Astrocyte (in vitro differentiated cells and primary cell): ENCODE measurements around the gene ARHGEF17. TPM values are rescaled to one million over a fixed set of nuclear protein-coding genes. Genes with fewer than 3 reads are reported as not detected.

ENCODE experiments used
- DNase-seq: peaks from one replicate; pipeline ENCODE4 v3.0.0-alpha.2; 2010; ENCODE audit warnings: low read depth
- FAIRE-seq: peaks from 2 replicates; lab custom pipeline; 2011; peaks lifted over from hg19 to GRCh38; lab: Jason Lieb, UNC
- H2AFZ ChIP-seq: 2 replicates; pipeline ENCODE4 v1.6.0; 2012; ENCODE audit warnings: low read depth, low read length, inconsistent platforms
- H3K27ac ChIP-seq: 2 replicates; pipeline ENCODE4 v1.5.1; 2011; ENCODE audit warnings: low read depth, low read length, inconsistent platforms
- H3K27me3 ChIP-seq: 2 replicates; pipeline ENCODE4 v1.6.0; 2011; ENCODE audit warnings: low read length, inconsistent platforms; ENCODE audit not compliant: insufficient read depth
- H3K36me3 ChIP-seq: 2 replicates; pipeline ENCODE4 v1.5.1; 2011; ENCODE audit warnings: low read length, inconsistent platforms; ENCODE audit not compliant: insufficient read depth
- H3K4me1 ChIP-seq: 2 replicates; pipeline ENCODE4 v1.5.1; 2011; ENCODE audit warnings: low read length, inconsistent platforms; ENCODE audit not compliant: insufficient read depth
- H3K4me2 ChIP-seq: 2 replicates; pipeline ENCODE4 v1.6.0; 2012; ENCODE audit warnings: low read length, inconsistent platforms
- H3K4me3 ChIP-seq: 2 replicates; pipeline ENCODE4 v1.5.1; 2011; ENCODE audit warnings: low read depth, mild to moderate bottlenecking, low read length, inconsistent platforms; ENCODE audit not compliant: insufficient read depth
- H3K79me2 ChIP-seq: 2 replicates; pipeline ENCODE4 v1.6.0; 2012; ENCODE audit warnings: mild to moderate bottlenecking, low read length, inconsistent platforms; ENCODE audit not compliant: insufficient read depth
- H3K9ac ChIP-seq: 2 replicates; pipeline ENCODE4 v1.6.0; 2012; ENCODE audit warnings: mild to moderate bottlenecking, low read length, inconsistent platforms
- H3K9me3 ChIP-seq: 2 replicates; pipeline ENCODE4 v1.5.1; 2012; ENCODE audit warnings: low read depth, mild to moderate bottlenecking, low read length, inconsistent platforms; ENCODE audit not compliant: insufficient read depth
- H4K20me1 ChIP-seq: 2 replicates; pipeline ENCODE4 v1.6.0; 2012; ENCODE audit warnings: low read length, inconsistent platforms; ENCODE audit not compliant: insufficient read depth
- H3K27ac Mint-ChIP-seq: one replicate; pipeline ENCODE4 v1.8.0; 2021; ENCODE audit warnings: mild to moderate bottlenecking, mixed read lengths; ENCODE audit not compliant: unreplicated experiment
- H3K27me3 Mint-ChIP-seq: one replicate; pipeline ENCODE4 v1.8.0; 2021; ENCODE audit warnings: low read depth, mixed read lengths; ENCODE audit not compliant: unreplicated experiment
- H3K36me3 Mint-ChIP-seq: one replicate; pipeline ENCODE4 v1.8.0; 2021; ENCODE audit warnings: low read depth, mixed read lengths; ENCODE audit not compliant: unreplicated experiment
- H3K4me1 Mint-ChIP-seq: one replicate; pipeline ENCODE4 v1.8.0; 2021; ENCODE audit warnings: low read depth, mixed read lengths; ENCODE audit not compliant: unreplicated experiment
- H3K4me3 Mint-ChIP-seq: one replicate; pipeline ENCODE4 v1.8.0; 2021; ENCODE audit warnings: mild to moderate bottlenecking, moderate library complexity, mixed read lengths; ENCODE audit not compliant: unreplicated experiment
- H3K9me3 Mint-ChIP-seq: one replicate; pipeline ENCODE4 v1.8.0; 2021; ENCODE audit warnings: mild to moderate bottlenecking, mixed read lengths; ENCODE audit not compliant: unreplicated experiment
- CTCF ChIP-seq: IDR thresholded peaks from 2 replicates; pipeline ENCODE4 v1.5.1; 2011; ENCODE audit warnings: low read depth, mild to moderate bottlenecking, inconsistent platforms, low read length, moderate library complexity; ENCODE audit not compliant: insufficient read depth
- EZH2 ChIP-seq: IDR thresholded peaks from 2 replicates; pipeline ENCODE4 v1.6.1; 2012; ENCODE audit warnings: mild to moderate bottlenecking, low read length, inconsistent platforms; ENCODE audit not compliant: insufficient read depth
- total RNA-seq: library from RNA; stranded (reverse); gene quantifications from 2 replicates; pipeline ENCODE4 v1.2.1, GENCODE V29; 2021

The ARHGEF17 gene
- total RNA-seq, 1 donor from 2014 or later: 66.4 TPM

- no peaks in the 10 kb centered on the region for H3K27me3 ChIP-seq
- H3K36me3 Mint-ChIP-seq: peaks cover 11% of the 10 kb centered on the region
- H3K9ac ChIP-seq: peak overlapping the region; percentile 70
- H3K4me1 Mint-ChIP-seq: peaks cover 37% of the 10 kb centered on the region
- peak overlapping the region; percentile 99 for H3K4me2 ChIP-seq
- H3K27ac ChIP-seq: no peak overlapping the region
- peak overlapping the region; percentile 81 for H3K4me3 Mint-ChIP-seq
- H3K79me2 ChIP-seq: peaks cover 73% of the 10 kb centered on the region
- peaks cover 63% of the 10 kb centered on the region for H4K20me1 ChIP-seq
- DNase-seq: no peak
- H3K9me3 ChIP-seq: no peaks in the 10 kb centered on the region
- FAIRE-seq: no peak
- no peaks in the 10 kb centered on the region for H3K36me3 ChIP-seq
- H2AFZ ChIP-seq: no peak overlapping the region
- H3K4me1 ChIP-seq: peaks cover 70% of the 10 kb centered on the region
- peak overlapping the region; percentile 49 for H3K4me3 ChIP-seq
- TF ChIP-seq EZH2 (no peak), CTCF (no peak)
- H3K27me3 Mint-ChIP-seq: no peaks in the 10 kb centered on the region
- no peaks in the 10 kb centered on the region for H3K9me3 Mint-ChIP-seq
- no peak overlapping the region for H3K27ac Mint-ChIP-seq
These were observed 2.8 kb downstream of the ARHGEF17 start for GRCh38 chr11:73310661-73311393.

- Mint-ChIP-seq H3K4me1 (peaks cover 43% of the 10 kb centered on the region), H3K4me3 (peak overlapping the region; percentile 81), H3K27ac (no peak overlapping the region), H3K27me3 (no peaks in the 10 kb centered on the region), H3K36me3 (peaks cover 14% of the 10 kb centered on the region), H3K9me3 (no peaks in the 10 kb centered on the region)
- Histone ChIP-seq H2AFZ (no peak overlapping the region), H4K20me1 (peaks cover 69% of the 10 kb centered on the region), H3K27me3 (no peaks in the 10 kb centered on the region), H3K9me3 (no peaks in the 10 kb centered on the region), H3K4me2 (peak overlapping the region; percentile 99), H3K4me3 (peak overlapping the region; percentile 49), H3K36me3 (no peaks in the 10 kb centered on the region), H3K9ac (peak overlapping the region; percentile 70), H3K27ac (no peak overlapping the region), H3K4me1 (peaks cover 76% of the 10 kb centered on the region), H3K79me2 (peaks cover 79% of the 10 kb centered on the region)
- TF ChIP-seq EZH2 (no peak), CTCF (no peak)
- FAIRE-seq: no peak
- DNase-seq: no peak
These were observed 3.4 kb downstream of the ARHGEF17 start for GRCh38 chr11:73311394-73311869.

DNA sequence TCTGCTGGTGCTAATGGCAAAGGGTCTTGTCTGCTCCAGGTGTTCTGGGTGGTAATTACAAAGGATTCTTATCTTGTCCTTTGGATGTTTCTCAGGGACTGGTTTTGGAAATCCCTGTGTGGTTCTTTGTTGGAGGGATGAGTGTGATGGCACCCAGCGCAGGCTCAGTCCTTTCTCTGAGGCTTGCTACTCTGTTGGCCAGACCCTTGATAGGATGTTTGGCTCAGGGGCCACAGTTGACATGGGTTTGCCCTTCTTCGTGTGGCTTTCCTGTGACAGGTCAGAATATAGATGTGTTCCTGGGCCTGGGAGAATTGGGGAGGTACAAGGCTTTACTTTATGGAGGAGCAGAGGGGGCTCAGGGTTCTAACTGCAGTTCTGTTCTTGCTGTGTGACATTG is 4.0 kb downstream of the ARHGEF17 start:
- no peaks in the 10 kb centered on the region for H3K27me3 ChIP-seq
- peak overlapping the region; percentile 49 for H3K4me3 ChIP-seq
- no peak for TF ChIP-seq CTCF
- TF ChIP-seq EZH2: no peak
- DNase-seq (no peak), FAIRE-seq (no peak)
- H3K27ac Mint-ChIP-seq: no peak overlapping the region
- H4K20me1 ChIP-seq: peaks cover 75% of the 10 kb centered on the region
- no peaks in the 10 kb centered on the region for H3K9me3 Mint-ChIP-seq
- no peaks in the 10 kb centered on the region for H3K27me3 Mint-ChIP-seq
- H3K4me1 Mint-ChIP-seq: peaks cover 43% of the 10 kb centered on the region
- no peak overlapping the region for H2AFZ ChIP-seq
- H3K36me3 Mint-ChIP-seq: peaks cover 14% of the 10 kb centered on the region
- peaks cover 85% of the 10 kb centered on the region for H3K79me2 ChIP-seq
- peaks cover 71% of the 10 kb centered on the region for H3K4me1 ChIP-seq
- no peaks in the 10 kb centered on the region for H3K9me3 ChIP-seq
- no peak overlapping the region for H3K27ac ChIP-seq
- H3K36me3 ChIP-seq: no peaks in the 10 kb centered on the region
- peak overlapping the region; percentile 81 for H3K4me3 Mint-ChIP-seq
- peak overlapping the region; percentile 99 for H3K4me2 ChIP-seq
- H3K9ac ChIP-seq: peak overlapping the region; percentile 70
